Fibroblast of mammary gland (primary cell): ENCODE results near the gene SKAP2.
A peak's percentile ranks its signal among the peaks of the same experiment; 100 is the strongest.

Experiments used
- DNase-seq: peaks from one replicate; pipeline ENCODE4 v3.0.0-alpha.2; 2010; ENCODE audit warnings: low read depth
- H3K4me3 ChIP-seq: 2 replicates; pipeline ENCODE4 v1.5.1; 2011; ENCODE audit warnings: low read depth, mild to moderate bottlenecking, low read length, moderate library complexity; ENCODE audit not compliant: control insufficient read depth
- TF ChIP-seq, protein P1 (sequence below): conservative IDR thresholded peaks from 2 replicates; pipeline ENCODE4 v1.5.1; 2011; ENCODE audit warnings: low read depth, low read length, inconsistent platforms; ENCODE audit not compliant: control insufficient read depth, insufficient read depth

SKAP2 gene

DNA sequence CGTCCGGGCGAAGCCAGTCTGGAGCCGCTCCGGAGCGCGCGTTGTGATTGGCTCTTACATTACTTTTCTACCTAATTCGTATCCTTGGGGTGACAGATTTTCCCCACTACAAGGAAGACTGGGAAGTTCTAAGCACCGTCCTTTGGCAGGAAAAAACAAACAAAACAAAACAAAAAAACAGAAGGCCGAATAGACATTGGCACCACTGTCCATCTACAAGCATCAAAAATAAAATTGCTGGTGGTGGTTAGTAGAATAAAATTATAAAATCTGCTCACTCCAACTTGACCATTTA, 651 bp upstream of the SKAP2 start:
- no peak for DNase-seq
- H3K4me3 ChIP-seq, result peak overlapping the region; percentile 95
- TF ChIP-seq, protein P1, sequence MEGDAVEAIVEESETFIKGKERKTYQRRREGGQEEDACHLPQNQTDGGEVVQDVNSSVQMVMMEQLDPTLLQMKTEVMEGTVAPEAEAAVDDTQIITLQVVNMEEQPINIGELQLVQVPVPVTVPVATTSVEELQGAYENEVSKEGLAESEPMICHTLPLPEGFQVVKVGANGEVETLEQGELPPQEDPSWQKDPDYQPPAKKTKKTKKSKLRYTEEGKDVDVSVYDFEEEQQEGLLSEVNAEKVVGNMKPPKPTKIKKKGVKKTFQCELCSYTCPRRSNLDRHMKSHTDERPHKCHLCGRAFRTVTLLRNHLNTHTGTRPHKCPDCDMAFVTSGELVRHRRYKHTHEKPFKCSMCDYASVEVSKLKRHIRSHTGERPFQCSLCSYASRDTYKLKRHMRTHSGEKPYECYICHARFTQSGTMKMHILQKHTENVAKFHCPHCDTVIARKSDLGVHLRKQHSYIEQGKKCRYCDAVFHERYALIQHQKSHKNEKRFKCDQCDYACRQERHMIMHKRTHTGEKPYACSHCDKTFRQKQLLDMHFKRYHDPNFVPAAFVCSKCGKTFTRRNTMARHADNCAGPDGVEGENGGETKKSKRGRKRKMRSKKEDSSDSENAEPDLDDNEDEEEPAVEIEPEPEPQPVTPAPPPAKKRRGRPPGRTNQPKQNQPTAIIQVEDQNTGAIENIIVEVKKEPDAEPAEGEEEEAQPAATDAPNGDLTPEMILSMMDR, result no peak

DNA sequence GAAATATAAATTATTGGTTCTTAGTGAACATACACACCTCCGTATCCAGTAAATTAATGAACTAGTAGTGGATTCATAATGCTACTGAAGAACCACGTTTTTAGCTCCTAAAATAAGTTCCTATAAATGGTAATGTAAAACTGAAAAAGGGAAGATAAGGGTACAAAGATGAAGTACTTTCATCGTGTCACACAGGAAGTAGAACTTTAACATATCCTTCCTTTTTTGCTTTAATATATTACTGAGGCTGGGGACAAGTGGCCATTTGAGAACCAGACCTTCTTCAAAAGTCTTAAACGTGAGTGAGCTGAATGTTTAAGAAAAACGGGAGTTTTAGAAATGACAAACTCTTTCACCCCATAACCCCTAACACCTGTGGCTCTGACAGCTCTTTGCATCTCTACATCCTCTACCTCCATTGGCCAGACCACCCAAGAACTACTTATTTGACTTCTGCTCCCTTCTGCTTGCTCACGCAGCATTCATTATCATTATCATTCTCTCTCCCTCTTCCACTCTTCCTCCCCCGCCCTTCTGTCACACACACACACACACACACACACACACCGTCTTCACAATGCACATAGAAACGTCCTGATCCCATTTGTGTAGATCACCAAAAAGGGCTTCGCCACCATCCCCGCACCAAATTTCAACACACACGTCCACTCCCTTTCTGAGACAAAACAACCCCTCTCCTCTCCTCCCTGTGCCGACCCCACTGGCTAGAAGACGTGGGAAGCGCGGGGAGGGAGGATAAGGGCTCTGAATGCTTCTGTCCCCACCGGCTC, 677 bp downstream of the SKAP2 start:
- TF ChIP-seq, protein P1, result no peak
- peak; percentile 54 for DNase-seq
- peak overlapping the region; percentile 95 for H3K4me3 ChIP-seq

DNA sequence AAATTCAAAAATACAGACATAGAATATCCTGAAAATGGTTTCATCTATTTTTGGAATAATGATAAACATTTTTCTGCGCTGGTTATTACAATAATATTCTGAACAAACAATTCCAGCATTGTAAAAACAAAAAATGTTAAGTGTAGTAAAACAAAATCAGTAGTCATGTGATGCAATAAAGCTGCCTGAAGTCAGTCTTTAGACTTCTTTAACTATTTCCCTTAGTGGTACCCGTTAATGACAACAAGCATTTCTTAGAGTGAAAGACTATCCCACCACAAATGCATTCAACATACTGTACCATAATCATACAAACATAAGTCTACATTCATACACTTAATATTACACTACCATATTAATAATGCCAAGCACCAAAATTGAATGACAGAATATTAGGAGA, 1.6 kb downstream of the SKAP2 start:
- DNase-seq, result no peak
- H3K4me3 ChIP-seq, result no peak overlapping the region
- TF ChIP-seq, protein P1, result no peak

DNA sequence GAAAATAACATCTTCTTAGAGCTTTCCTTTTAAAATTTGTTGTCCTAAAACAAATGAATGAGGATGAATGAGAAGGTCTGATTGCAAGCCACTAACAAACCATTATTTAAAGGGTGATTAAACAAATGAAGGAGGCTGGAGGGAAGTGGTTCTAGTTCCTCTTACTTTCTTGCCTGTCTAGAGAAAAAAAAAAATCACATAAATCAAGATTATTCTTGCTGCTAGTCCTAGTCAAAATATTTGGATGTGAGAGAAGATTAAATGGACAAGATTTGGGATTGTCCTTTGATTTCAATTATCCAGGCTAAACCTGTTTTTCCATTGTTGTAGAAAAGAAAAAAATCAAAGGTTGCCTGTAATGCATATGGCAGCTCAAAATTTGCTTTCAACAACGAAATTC, 3.3 kb downstream of the SKAP2 start:
- TF ChIP-seq, protein P1, result no peak
- no peak for DNase-seq
- H3K4me3 ChIP-seq, result no peak overlapping the region

DNA sequence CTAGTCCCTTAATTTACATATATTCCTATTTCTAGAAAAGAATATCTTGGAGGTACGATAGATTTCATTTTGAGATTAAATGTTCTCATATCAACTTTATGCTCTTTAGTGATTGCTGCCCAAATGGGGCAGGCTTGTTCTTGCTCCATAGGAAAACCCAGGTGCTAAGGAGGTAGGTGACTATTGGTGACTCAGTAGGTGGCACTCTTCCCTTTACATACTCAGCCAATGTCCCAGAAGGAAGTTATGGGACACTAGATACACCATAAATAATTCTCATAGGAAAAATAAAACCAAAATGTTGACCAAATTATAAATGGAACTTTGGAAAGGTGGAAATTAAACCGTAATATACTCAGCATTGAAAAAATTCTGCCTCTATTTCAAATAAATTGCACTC, 4.0 kb downstream of the SKAP2 start:
- TF ChIP-seq, protein P1, result no peak
- DNase-seq, result peak; percentile 43

DNA sequence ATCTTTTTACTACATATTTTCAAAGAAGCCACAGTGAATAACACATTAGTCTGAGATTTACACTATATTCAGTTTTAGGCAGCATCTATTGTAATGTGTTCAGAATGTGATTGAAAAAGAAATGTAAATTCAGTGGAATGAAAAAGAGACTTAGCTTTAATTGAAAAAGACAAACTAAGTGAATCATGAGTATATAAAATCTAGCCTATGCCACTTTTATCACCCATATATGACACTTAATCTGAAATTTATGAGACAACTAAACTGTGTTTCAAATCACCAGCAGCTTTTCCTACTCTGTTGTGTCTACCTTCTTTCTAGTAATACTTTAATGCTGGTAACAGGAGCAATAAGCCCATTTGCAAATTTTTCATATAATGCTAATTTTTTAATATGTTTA, 4.7 kb downstream of the SKAP2 start:
- H3K4me3 ChIP-seq, result no peak overlapping the region
- no peak for DNase-seq
- TF ChIP-seq, protein P1, result no peak

More for the DNA sequence above, 4.0 kb downstream of the SKAP2 start:
- no peak overlapping the region for H3K4me3 ChIP-seq

DNA sequence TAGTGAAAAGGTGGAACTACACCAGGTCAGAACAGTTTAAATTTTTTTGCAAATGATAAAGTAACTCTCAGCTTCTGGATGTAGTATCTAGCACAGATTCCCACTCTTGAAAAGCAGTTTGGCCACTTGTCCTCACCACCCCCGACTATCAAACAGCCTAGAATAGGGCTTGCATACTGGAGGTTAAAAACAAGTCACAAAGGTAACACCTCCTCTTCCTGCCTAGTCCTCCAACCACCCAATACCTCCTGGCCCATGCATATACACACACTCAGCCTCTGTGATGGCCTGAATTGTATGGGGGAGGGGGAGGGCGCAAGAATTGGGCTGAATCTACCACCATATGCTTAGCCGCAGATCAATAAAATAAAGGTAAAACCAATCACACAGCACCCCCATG, 5.7 kb downstream of the SKAP2 start:
- no peak overlapping the region for H3K4me3 ChIP-seq
- TF ChIP-seq, protein P1, result no peak
- DNase-seq, result no peak
